PC-3 (cell line): ENCODE measurements around the gene ZDHHC16. TPM values are rescaled to one million over a fixed set of nuclear protein-coding genes. Genes with fewer than 3 reads are reported as not detected.

Source experiments
- ATAC-seq: fragments of 200-7000 bp; cut with Tn5 transposase; 2 replicates; pipeline ENCODE4 v1.9.1; 2020; ENCODE audit warnings: mild to moderate bottlenecking, moderate library complexity
- BruUV-seq: library from RNA; stranded (reverse); fragments of 400-500 nt; replicated peaks from 2 replicates; lab custom pipeline; 2021; lab: Mats Ljungman, UMichigan
- CTCF ChIA-PET: fragments of 300-600 bp; sonication (Branson Sonifier 250); formaldehyde crosslinking; loops from one replicate; lab custom pipeline; 2022; ENCODE audit warnings: antibody characterized with exemption; lab: Charles Lee
- POLR2A ChIA-PET: fragments of 300-600 bp; sonication (Branson Sonifier 250); formaldehyde crosslinking; loops from one replicate; lab custom pipeline; 2022; ENCODE audit warnings: antibody characterized with exemption; ENCODE audit not compliant: unreplicated experiment; lab: Charles Lee
- DNase-seq: peaks from one replicate; pipeline ENCODE4 v3.0.0-alpha.2; 2015
- H2AFZ ChIP-seq: fragments of 300-600 bp; sonication (generic); 2 replicates; pipeline ENCODE4 v1.6.0; 2016; ENCODE audit warnings: antibody characterized with exemption, low read length
- H3F3A ChIP-seq: fragments of 300-600 bp; sonication (generic); one replicate; pipeline ENCODE4 v1.6.0; 2017; ENCODE audit warnings: antibody characterized with exemption, low read length, control low read depth, mild to moderate bottlenecking; ENCODE audit not compliant: unreplicated experiment
- H3K27ac ChIP-seq: fragments of 300-600 bp; sonication (generic); 2 replicates; pipeline ENCODE4 v1.5.1; 2016; ENCODE audit warnings: mild to moderate bottlenecking, low read length
- H3K27me3 ChIP-seq: fragments of 300-600 bp; sonication (generic); 2 replicates; pipeline ENCODE4 v1.6.1; 2016; ENCODE audit warnings: low read length, mixed read lengths
- H3K36me3 ChIP-seq: fragments of 300-600 bp; sonication (generic); 2 replicates; pipeline ENCODE4 v1.6.1; 2016; ENCODE audit warnings: low read depth, mixed run types, low read length, mixed read lengths
- H3K4me1 ChIP-seq: fragments of 300-600 bp; sonication (generic); 2 replicates; pipeline ENCODE4 v1.5.1; 2016; ENCODE audit warnings: low read length; ENCODE audit not compliant: insufficient read depth
- H3K4me2 ChIP-seq: fragments of 300-600 bp; sonication (generic); 2 replicates; pipeline ENCODE4 v1.6.0; 2016; ENCODE audit warnings: low read length
- H3K4me3 ChIP-seq: fragments of 300-600 bp; sonication (generic); 2 replicates; pipeline ENCODE4 v1.5.1; 2016; ENCODE audit warnings: mild to moderate bottlenecking, low read length, mixed read lengths
- H3K79me2 ChIP-seq: fragments of 300-600 bp; sonication (generic); 2 replicates; pipeline ENCODE4 v1.6.1; 2017; ENCODE audit warnings: low read length, mixed read lengths
- H3K9ac ChIP-seq: fragments of 300-600 bp; sonication (generic); 2 replicates; pipeline ENCODE4 v1.6.0; 2016; ENCODE audit warnings: mild to moderate bottlenecking, low read length
- H3K9me2 ChIP-seq: fragments of 300-600 bp; sonication (generic); replicated peaks from 2 replicates; pipeline ENCODE4 v1.6.1; 2016; ENCODE audit warnings: mixed run types, low read length, mixed read lengths
- H3K9me3 ChIP-seq: fragments of 300-600 bp; sonication (generic); 2 replicates; pipeline ENCODE4 v1.6.1; 2016; ENCODE audit warnings: low read length, mixed read lengths
- H4K20me1 ChIP-seq: fragments of 300-600 bp; sonication (generic); 2 replicates; pipeline ENCODE4 v1.6.1; 2016; ENCODE audit warnings: low read length, mixed read lengths
- EZH2 ChIP-seq: fragments of 300-600 bp; sonication (generic); IDR thresholded peaks from one replicate; pipeline ENCODE4 v1.6.1; 2017; ENCODE audit warnings: antibody characterized with exemption, mild to moderate bottlenecking, low read length; ENCODE audit not compliant: unreplicated experiment
- EZH2phosphoT487 ChIP-seq: fragments of 300-600 bp; sonication (generic); IDR thresholded peaks from 2 replicates; pipeline ENCODE4 v1.6.1; 2018; ENCODE audit warnings: mild to moderate bottlenecking, antibody characterized with exemption, low read length, borderline replicate concordance
- intact Hi-C: fragments of 100-400 bp; cut with micrococcal nuclease; formaldehyde crosslinking; loops from 2 replicates; pipeline ENCODE4 v1.9.0; 2023
- total RNA-seq: library from RNA; depleted of rRNA; stranded (reverse); fragments of >200 nt; gene quantifications from 2 replicates; pipeline ENCODE4 v1.2.3, GENCODE V29; 2014
- TF ChIP-seq, protein P1 (sequence below): fragments of 300-600 bp; sonication (generic); conservative IDR thresholded peaks from 2 replicates; pipeline ENCODE4 v1.5.1; 2017; ENCODE audit warnings: antibody characterized with exemption, low read depth, mild to moderate bottlenecking, low read length

ZDHHC16 gene
- total RNA-seq, 1 experiment from 2014 or later = 35.1 TPM

DNA sequence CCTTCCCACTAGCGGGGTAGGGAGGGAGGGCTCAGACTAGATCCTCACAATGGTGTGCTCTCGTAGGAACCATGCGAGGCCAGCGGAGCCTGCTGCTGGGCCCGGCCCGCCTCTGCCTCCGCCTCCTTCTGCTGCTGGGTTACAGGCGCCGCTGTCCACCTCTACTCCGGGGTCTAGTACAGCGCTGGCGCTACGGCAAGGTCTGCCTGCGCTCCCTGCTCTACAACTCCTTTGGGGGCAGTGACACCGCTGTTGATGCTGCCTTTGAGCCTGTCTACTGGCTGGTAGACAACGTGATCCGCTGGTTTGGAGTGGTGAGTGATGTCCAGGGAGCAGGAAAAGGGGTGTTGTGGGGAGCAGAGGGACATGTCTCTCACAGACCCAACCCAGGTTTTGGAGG lies 5.6 kb downstream of the ZDHHC16 start:
- no peak overlapping the region for H3K9ac ChIP-seq
- H3K36me3 ChIP-seq = peaks cover 17% of the 10 kb centered on the region; the same call in 1 of the 2 replicates
- no TSS peak for BruUV-seq
- no peaks in the 10 kb centered on the region for H4K20me1 ChIP-seq
- no peaks in the 10 kb centered on the region for H3K9me3 ChIP-seq
- no peaks in the 10 kb centered on the region for H3K27me3 ChIP-seq
- H3F3A ChIP-seq = no peaks in the 10 kb centered on the region
- POLR2A ChIA-PET = no interaction called here
- H3K4me3 ChIP-seq = no peak overlapping the region
- H2AFZ ChIP-seq = no peak overlapping the region
- no peaks in the 10 kb centered on the region for H3K9me2 ChIP-seq
- H3K27ac ChIP-seq = no peak overlapping the region
- CTCF ChIA-PET = no interaction called here
- DNase-seq (no peak), ATAC-seq (no peak)
- peaks cover 14% of the 10 kb centered on the region for H3K4me1 ChIP-seq
- intact Hi-C loops = no loop called here
- H3K79me2 ChIP-seq = peaks cover 36% of the 10 kb centered on the region
- no peak for TF ChIP-seq EZH2phosphoT487
- no peak for TF ChIP-seq EZH2
- TF ChIP-seq, protein P1, sequence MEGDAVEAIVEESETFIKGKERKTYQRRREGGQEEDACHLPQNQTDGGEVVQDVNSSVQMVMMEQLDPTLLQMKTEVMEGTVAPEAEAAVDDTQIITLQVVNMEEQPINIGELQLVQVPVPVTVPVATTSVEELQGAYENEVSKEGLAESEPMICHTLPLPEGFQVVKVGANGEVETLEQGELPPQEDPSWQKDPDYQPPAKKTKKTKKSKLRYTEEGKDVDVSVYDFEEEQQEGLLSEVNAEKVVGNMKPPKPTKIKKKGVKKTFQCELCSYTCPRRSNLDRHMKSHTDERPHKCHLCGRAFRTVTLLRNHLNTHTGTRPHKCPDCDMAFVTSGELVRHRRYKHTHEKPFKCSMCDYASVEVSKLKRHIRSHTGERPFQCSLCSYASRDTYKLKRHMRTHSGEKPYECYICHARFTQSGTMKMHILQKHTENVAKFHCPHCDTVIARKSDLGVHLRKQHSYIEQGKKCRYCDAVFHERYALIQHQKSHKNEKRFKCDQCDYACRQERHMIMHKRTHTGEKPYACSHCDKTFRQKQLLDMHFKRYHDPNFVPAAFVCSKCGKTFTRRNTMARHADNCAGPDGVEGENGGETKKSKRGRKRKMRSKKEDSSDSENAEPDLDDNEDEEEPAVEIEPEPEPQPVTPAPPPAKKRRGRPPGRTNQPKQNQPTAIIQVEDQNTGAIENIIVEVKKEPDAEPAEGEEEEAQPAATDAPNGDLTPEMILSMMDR = no peak
- no peak overlapping the region for H3K4me2 ChIP-seq

DNA sequence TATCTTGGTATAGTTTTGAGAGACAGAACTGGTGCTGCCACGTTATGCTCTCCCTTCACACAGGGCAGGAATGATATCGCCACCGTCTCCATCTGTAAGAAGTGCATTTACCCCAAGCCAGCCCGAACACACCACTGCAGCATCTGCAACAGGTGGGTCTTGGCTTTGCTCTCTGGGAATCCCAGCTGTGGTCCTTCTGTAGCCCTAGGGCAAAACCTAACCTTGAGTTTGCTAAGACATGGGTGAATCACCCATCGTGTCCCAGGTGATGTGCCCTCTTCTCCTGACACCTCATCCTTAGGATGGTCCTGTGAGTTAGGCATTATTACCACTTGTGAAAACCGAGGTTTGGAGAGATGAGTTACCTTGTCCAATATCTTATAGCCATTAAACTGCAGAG lies 6.4 kb downstream of the ZDHHC16 start:
- no peak for TF ChIP-seq EZH2phosphoT487
- TF ChIP-seq, protein P1 = no peak
- TF ChIP-seq EZH2 = no peak
- peaks cover 18% of the 10 kb centered on the region; the same call in 1 of the 2 replicates for H3K36me3 ChIP-seq
- intact Hi-C loops = no loop called here
- H3K9me3 ChIP-seq = no peaks in the 10 kb centered on the region
- H3K4me3 ChIP-seq = no peak overlapping the region
- ChIA-PET POLR2A (no interaction called here), CTCF (no interaction called here)
- no peaks in the 10 kb centered on the region for H4K20me1 ChIP-seq
- H3K4me2 ChIP-seq = no peak overlapping the region
- H3K9me2 ChIP-seq = no peaks in the 10 kb centered on the region
- no peak overlapping the region for H3K9ac ChIP-seq
- H3F3A ChIP-seq = no peaks in the 10 kb centered on the region
- H3K27ac ChIP-seq = no peak overlapping the region
- H3K27me3 ChIP-seq = no peaks in the 10 kb centered on the region
- H3K79me2 ChIP-seq = peaks cover 28% of the 10 kb centered on the region
- ATAC-seq (no peak), DNase-seq (no peak)
- no TSS peak for BruUV-seq
- H2AFZ ChIP-seq = no peak overlapping the region
- peaks cover 8% of the 10 kb centered on the region; the same call in 1 of the 2 replicates for H3K4me1 ChIP-seq

DNA sequence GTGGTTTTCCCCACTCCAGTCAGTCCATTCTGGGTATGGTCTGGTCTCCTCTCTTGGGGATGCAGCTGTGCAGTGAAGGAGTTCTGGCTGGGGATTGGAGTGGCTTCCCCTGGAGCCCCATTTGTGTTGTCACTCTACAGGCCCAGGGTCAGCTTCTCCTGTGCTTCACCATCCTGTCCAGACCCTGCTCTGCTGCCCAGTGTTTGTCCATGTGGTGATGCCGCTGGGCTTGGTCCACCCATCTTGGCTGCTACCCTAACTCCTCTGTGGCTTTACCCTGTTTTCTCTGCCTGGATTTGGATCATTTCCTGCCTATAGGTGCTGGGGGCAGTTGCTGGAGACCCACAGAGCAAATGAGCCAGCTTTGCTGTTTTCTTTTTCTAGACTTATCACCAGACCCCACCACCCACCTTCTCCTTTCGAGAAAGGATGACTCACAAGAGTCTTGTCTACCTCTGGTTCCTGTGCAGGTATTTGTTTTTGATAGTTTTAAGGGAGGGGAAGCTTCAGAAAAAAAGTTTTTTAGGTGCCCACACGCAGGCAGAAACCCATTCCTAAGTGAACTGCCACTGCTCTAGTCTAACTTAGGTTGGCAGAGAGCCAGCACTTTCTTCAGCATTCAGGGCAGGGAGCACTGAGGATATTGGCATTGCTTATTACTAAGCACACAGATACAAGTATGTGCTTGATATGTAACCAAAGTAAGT lies 8.5 kb downstream of the ZDHHC16 start:
- Histone ChIP-seq H3K79me2 (peaks cover 9% of the 10 kb centered on the region; the same call in 1 of the 2 replicates), H3K9ac (no peak overlapping the region), H3K36me3 (peaks cover 28% of the 10 kb centered on the region; the same call in 1 of the 2 replicates), H3K9me3 (no peaks in the 10 kb centered on the region), H2AFZ (no peak overlapping the region), H3K4me1 (no peaks in the 10 kb centered on the region), H3K4me2 (no peak overlapping the region), H3F3A (no peaks in the 10 kb centered on the region), H3K4me3 (no peak overlapping the region), H3K27ac (no peak overlapping the region), H3K9me2 (no peaks in the 10 kb centered on the region), H4K20me1 (no peaks in the 10 kb centered on the region), H3K27me3 (no peaks in the 10 kb centered on the region)
- intact Hi-C loops = no loop called here
- DNase-seq (no peak), ATAC-seq (peak; percentile 29)
- POLR2A ChIA-PET = no interaction called here
- BruUV-seq = no TSS peak
- TF ChIP-seq EZH2phosphoT487 (no peak), EZH2 (no peak)
- TF ChIP-seq, protein P1 = no peak
- CTCF ChIA-PET = interaction anchor here (0.5 kb wide), 1 partner anchor 158 kb away, joined by 4 read pairs; no protein-coding TSS in a partner anchor
